GM12864 (cell line): ENCODE measurements around the gene ATG101.
A peak's percentile ranks its signal among the peaks of the same experiment; 100 is the strongest.

Source experiments
- DNase-seq: peaks from one replicate; pipeline ENCODE4 v3.0.0-alpha.2; 2011; ENCODE audit warnings: low read depth
- H3K4me3 ChIP-seq: 2 replicates; pipeline ENCODE4 v1.5.1; 2011; ENCODE audit warnings: mild to moderate bottlenecking, low read depth, low read length, control low read depth
- TF ChIP-seq, protein P1 (sequence below): IDR thresholded peaks from 2 replicates; pipeline ENCODE4 v1.5.1; 2011; ENCODE audit warnings: low read depth, mild to moderate bottlenecking, moderate library complexity, low read length, control low read depth, inconsistent platforms; ENCODE audit errors: missing control alignments

Gene ATG101

DNA sequence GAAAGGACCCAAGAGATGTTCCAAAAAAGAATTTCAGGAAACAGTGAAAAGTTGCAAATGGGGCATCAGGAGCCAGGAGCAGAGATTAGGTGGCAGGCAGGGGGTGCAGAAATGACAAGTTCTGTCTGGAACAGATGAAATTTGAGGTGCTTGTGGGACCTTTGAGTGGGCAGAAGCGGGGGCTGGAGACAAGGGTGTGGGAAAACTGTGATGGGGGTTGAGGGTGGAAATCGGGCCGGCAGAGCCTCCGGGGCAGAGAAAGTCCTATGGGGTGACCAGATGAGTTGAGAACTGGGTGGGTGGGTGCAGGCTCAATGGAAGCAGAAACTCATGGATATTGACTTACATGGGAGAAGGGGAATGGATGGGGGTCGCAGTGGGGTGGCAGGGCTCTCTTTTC lies 20.1 kb upstream of the ATG101 start:
- no peak for DNase-seq
- H3K4me3 ChIP-seq = no peak overlapping the region
- TF ChIP-seq, protein P1, sequence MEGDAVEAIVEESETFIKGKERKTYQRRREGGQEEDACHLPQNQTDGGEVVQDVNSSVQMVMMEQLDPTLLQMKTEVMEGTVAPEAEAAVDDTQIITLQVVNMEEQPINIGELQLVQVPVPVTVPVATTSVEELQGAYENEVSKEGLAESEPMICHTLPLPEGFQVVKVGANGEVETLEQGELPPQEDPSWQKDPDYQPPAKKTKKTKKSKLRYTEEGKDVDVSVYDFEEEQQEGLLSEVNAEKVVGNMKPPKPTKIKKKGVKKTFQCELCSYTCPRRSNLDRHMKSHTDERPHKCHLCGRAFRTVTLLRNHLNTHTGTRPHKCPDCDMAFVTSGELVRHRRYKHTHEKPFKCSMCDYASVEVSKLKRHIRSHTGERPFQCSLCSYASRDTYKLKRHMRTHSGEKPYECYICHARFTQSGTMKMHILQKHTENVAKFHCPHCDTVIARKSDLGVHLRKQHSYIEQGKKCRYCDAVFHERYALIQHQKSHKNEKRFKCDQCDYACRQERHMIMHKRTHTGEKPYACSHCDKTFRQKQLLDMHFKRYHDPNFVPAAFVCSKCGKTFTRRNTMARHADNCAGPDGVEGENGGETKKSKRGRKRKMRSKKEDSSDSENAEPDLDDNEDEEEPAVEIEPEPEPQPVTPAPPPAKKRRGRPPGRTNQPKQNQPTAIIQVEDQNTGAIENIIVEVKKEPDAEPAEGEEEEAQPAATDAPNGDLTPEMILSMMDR = no peak

DNA sequence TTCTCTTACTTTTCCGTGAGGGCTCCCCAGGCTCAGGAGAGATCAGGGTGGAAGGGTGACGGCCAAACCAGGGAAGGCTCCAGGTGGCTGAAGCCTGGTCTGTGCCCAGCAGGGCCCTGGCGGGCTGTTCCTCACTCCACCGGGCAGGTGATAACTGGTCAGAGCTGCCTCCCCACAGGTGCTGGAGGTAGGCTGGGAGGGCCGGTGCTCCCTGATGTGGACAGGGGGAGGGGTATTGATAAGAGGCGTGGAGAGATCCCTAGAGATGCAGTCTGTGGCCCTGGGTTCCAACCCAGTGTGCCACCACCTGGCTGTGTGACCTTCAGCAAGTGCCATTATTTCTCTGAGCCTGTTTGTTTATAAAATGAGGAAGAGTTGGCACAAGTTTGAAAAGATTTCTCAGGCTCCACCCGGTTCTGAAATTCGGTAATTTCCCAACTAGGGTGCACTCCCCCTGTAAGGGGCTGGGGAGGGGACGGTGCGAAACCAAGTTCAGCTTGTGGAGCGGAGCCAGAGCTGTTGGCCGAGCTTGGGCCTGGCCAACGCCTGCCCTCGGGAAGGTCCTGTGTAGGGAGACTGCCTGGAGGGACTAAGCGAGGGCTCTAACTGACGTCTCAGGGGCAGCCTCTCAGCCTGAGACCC lies 19.5 kb upstream of the ATG101 start:
- DNase-seq = no peak
- TF ChIP-seq, protein P1 = no peak
- peak overlapping the region; percentile 77 for H3K4me3 ChIP-seq

- H3K4me3 ChIP-seq = peak within 1 kb of the TSS; percentile 77
- TF ChIP-seq, protein P1 = peak; percentile 13
- DNase-seq = peak; percentile 44
These were observed 18.8 kb upstream of the ATG101 start, which contains the start of gene NR4A1 for GRCh38 chr12:52050758-52051541. TSS of gene NR4A1 (plus strand) at chr12:52051442. CDS start at chr12:52054329, 2,887 bp downstream.

DNA sequence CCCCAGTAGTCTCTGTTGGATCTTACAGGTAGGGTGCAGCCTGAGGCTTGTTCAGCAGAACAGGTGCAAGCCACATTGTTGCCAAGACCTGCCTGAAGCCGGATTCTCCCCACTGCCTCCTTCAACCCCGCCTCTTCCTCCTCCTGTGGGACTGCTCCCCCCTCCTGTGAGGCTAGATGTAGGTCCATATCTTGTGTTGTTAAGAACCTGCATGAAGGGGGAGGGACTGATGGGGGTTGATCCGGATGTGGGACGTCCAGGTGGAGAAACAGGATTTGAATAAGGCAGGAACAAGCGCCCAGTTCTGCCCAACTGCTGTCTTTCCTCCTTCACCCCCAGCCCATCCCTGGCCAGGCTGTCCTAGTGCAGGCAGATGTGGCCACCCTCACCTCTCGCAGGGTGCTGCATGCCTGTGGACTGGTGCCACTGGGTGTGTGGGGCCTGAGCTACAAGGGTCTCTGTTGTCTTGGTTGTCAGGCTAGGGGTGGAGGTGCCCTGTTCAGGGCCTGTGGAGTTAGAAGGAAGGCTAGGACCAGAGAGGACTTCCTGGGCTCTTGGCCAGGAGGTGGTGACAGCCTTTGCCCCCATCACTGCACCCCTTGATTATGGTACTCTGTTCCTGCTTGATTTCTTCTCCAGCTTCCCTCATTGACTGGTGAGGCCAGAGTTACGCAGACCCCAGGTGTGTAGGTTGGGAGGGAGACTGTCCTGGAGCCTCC lies 17.2 kb upstream of the ATG101 start:
- DNase-seq = no peak
- H3K4me3 ChIP-seq = peak overlapping the region; percentile 53
- TF ChIP-seq, protein P1 = no peak

GRCh38 chr12:52053536-52054209 lies 16.1 kb upstream of the ATG101 start:
- DNase-seq = no peak
- TF ChIP-seq, protein P1 = no peak
- H3K4me3 ChIP-seq = no peak overlapping the region

GRCh38 chr12:52054231-52054832 lies 15.4 kb upstream of the ATG101 start:
- no peak for DNase-seq
- no peak overlapping the region for H3K4me3 ChIP-seq
- TF ChIP-seq, protein P1 = no peak
